Left ventricle myocardium inferior (tissue), 1 donor: ENCODE measurements around the gene ERRFI1. TPM values are rescaled to one million over a fixed set of nuclear protein-coding genes. Genes with fewer than 3 reads are reported as not detected.

Source experiments
- DNase-seq: peaks from one replicate; pipeline ENCODE4 v3.0.0-alpha.2; 2020
- H3K27ac ChIP-seq: fragments of 200-600 bp; replicated peaks from 2 replicates; pipeline ENCODE4 v1.8.0; 2021
- H3K27me3 ChIP-seq: fragments of 200-600 bp; 2 replicates; pipeline ENCODE4 v1.8.0; 2021; ENCODE audit warnings: low read depth
- H3K36me3 ChIP-seq: fragments of 200-600 bp; 2 replicates; pipeline ENCODE4 v1.8.0; 2021
- H3K4me1 ChIP-seq: fragments of 200-600 bp; 2 replicates; pipeline ENCODE4 v1.8.0; 2021
- H3K4me3 ChIP-seq: fragments of 200-600 bp; 2 replicates; pipeline ENCODE4 v1.8.0; 2021; ENCODE audit warnings: mild to moderate bottlenecking, moderate library complexity
- H3K9me3 ChIP-seq: fragments of 200-600 bp; replicated peaks from 2 replicates; pipeline ENCODE4 v1.8.0; 2021
- CTCF ChIP-seq: fragments of 200-600 bp; IDR thresholded peaks from 2 replicates; pipeline ENCODE4 v1.8.0; 2021; ENCODE audit warnings: antibody characterized with exemption, mild to moderate bottlenecking, borderline replicate concordance
- intact Hi-C: fragments of 100-400 bp; cut with micrococcal nuclease; formaldehyde crosslinking; loops from one replicate; pipeline ENCODE4 v1.11.0; 2022
- total RNA-seq: library from RNA; stranded (reverse); fragmentation: NEBNext Ultra II Directional; extraction: Animal tissue kit (Norgen Biotek cat#: 25700); gene quantifications from one replicate; pipeline ENCODE4 v1.2.1, GENCODE V29; 2021
- donor health status: DM: no; HTN: yes; CAD: no; lungs with severe emphysema.

Gene ERRFI1
- total RNA-seq, 1 donor from 2014 or later: 10.8 TPM

- no peaks in the 10 kb centered on the region for H3K27me3 ChIP-seq
- peak overlapping the region; percentile 96 for H3K27ac ChIP-seq
- peaks cover 74% of the 10 kb centered on the region for H3K4me1 ChIP-seq
- H3K9me3 ChIP-seq: no peaks in the 10 kb centered on the region
- intact Hi-C loops: no loop called here
- TF ChIP-seq CTCF: no peak
- no peak for DNase-seq
- H3K4me3 ChIP-seq: peak overlapping the region; percentile 94
- H3K36me3 ChIP-seq: no peaks in the 10 kb centered on the region
Observed at GRCh38 chr1:8025061-8025670, 943 bp downstream of the ERRFI1 start.

GRCh38 chr1:8024329-8024728 lies 1.8 kb downstream of the ERRFI1 start:
- no peaks in the 10 kb centered on the region for H3K36me3 ChIP-seq
- H3K27me3 ChIP-seq: no peaks in the 10 kb centered on the region
- no peak overlapping the region for H3K27ac ChIP-seq
- H3K9me3 ChIP-seq: no peaks in the 10 kb centered on the region
- no peak for TF ChIP-seq CTCF
- peaks cover 83% of the 10 kb centered on the region for H3K4me1 ChIP-seq
- DNase-seq: no peak
- H3K4me3 ChIP-seq: peak overlapping the region; percentile 94
- intact Hi-C loops: no loop called here

- Histone ChIP-seq H3K27me3 (no peaks in the 10 kb centered on the region), H3K9me3 (no peaks in the 10 kb centered on the region), H3K27ac (no peak overlapping the region), H3K4me3 (peak overlapping the region; percentile 94), H3K4me1 (peaks cover 86% of the 10 kb centered on the region), H3K36me3 (no peaks in the 10 kb centered on the region)
- intact Hi-C loops: no loop called here
- DNase-seq: no peak
- no peak for TF ChIP-seq CTCF
Observed at GRCh38 chr1:8023995-8024313, 2.2 kb downstream of the ERRFI1 start.

GRCh38 chr1:8023287-8023994 lies 2.7 kb downstream of the ERRFI1 start:
- intact Hi-C loops: no loop called here
- Histone ChIP-seq H3K9me3 (no peaks in the 10 kb centered on the region), H3K36me3 (no peaks in the 10 kb centered on the region), H3K4me3 (peak overlapping the region; percentile 94), H3K27ac (no peak overlapping the region), H3K4me1 (peaks cover 90% of the 10 kb centered on the region), H3K27me3 (no peaks in the 10 kb centered on the region)
- no peak for TF ChIP-seq CTCF
- no peak for DNase-seq

GRCh38 chr1:8022395-8023286 lies 3.5 kb downstream of the ERRFI1 start:
- DNase-seq: no peak
- Histone ChIP-seq H3K4me1 (peaks cover 89% of the 10 kb centered on the region), H3K4me3 (peak overlapping the region; percentile 94)

More at GRCh38 chr1:8022395-8023286, 3.5 kb downstream of the ERRFI1 start:
- H3K27me3 ChIP-seq: no peaks in the 10 kb centered on the region
- H3K9me3 ChIP-seq: no peaks in the 10 kb centered on the region
- no peak for TF ChIP-seq CTCF
- H3K27ac ChIP-seq: no peak overlapping the region
- intact Hi-C loops: no loop called here
- no peaks in the 10 kb centered on the region for H3K36me3 ChIP-seq
